BJ (cell line): Measurements from ENCODE around the gene FNDC1. TPM values are rescaled to one million over a fixed set of nuclear protein-coding genes. Genes with fewer than 3 reads are reported as not detected.
"Not testable (repeated sequence)": the region's sequence is repeated elsewhere in the genome, so short reads cannot be mapped to it uniquely, and the experiment has no call there.

ENCODE experiments used
- CTCF ChIA-PET: fragments of 350-600 bp; formaldehyde crosslinking; extraction: SDS; loops from one replicate; lab custom pipeline; 2021; ENCODE audit warnings: antibody characterized with exemption, inconsistent platforms; lab: Yijun Ruan, JAX
- POLR2A ChIA-PET: fragments of 300-600 bp; sonication (Branson Sonifier 250); formaldehyde crosslinking; extraction: SDS; loops from one replicate; lab custom pipeline; 2021; ENCODE audit warnings: antibody characterized with exemption; lab: Charles Lee
- DNase-seq: peaks from one replicate; pipeline ENCODE4 v3.0.0-alpha.2; 2011; ENCODE audit warnings: low read depth
- H3K27me3 ChIP-seq: 2 replicates; pipeline ENCODE4 v1.6.0; 2011; ENCODE audit warnings: low read length; ENCODE audit not compliant: control insufficient read depth, insufficient read depth
- H3K36me3 ChIP-seq: 2 replicates; pipeline ENCODE4 v1.5.1; 2011; ENCODE audit warnings: low read length; ENCODE audit not compliant: control insufficient read depth, insufficient read depth
- H3K4me3 ChIP-seq: 2 replicates; pipeline ENCODE4 v1.5.1; 2011; ENCODE audit warnings: low read depth, mild to moderate bottlenecking, control low read depth, low read length
- polyA plus RNA-seq: library from polyadenylated mRNA; depleted of rRNA; stranded (reverse); fragments of >200 nt; gene quantifications from 2 replicates; pipeline ENCODE4 v1.2.3, GENCODE V29; 2011
- TF ChIP-seq, protein P1 (sequence below): IDR thresholded peaks from 2 replicates; pipeline ENCODE4 v1.5.1; 2011; ENCODE audit warnings: low read depth, mild to moderate bottlenecking, control low read depth, inconsistent platforms, low read length, moderate library complexity; ENCODE audit not compliant: insufficient read depth

Gene FNDC1
- polyA plus RNA-seq, 1 experiment: 0.10 TPM

DNA sequence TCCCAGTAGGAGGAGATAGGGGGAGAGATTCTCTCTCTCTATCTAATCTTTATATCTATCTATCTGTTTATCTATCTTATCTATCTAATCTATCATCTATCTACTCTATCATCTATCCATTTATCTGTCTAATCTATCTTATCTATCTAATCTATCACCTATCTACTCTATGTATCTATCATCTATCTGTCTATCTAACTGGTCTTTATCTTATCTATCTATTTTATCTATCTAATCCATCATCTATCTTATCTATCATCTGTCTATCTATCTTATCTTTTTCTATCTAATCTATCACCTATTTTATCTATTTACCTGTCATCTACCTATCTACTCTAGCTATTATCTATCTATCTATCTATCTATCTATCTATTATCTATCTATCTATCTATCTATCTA lies 109.4 kb downstream of the FNDC1 start:
- no peak for DNase-seq
- TF ChIP-seq, protein P1, sequence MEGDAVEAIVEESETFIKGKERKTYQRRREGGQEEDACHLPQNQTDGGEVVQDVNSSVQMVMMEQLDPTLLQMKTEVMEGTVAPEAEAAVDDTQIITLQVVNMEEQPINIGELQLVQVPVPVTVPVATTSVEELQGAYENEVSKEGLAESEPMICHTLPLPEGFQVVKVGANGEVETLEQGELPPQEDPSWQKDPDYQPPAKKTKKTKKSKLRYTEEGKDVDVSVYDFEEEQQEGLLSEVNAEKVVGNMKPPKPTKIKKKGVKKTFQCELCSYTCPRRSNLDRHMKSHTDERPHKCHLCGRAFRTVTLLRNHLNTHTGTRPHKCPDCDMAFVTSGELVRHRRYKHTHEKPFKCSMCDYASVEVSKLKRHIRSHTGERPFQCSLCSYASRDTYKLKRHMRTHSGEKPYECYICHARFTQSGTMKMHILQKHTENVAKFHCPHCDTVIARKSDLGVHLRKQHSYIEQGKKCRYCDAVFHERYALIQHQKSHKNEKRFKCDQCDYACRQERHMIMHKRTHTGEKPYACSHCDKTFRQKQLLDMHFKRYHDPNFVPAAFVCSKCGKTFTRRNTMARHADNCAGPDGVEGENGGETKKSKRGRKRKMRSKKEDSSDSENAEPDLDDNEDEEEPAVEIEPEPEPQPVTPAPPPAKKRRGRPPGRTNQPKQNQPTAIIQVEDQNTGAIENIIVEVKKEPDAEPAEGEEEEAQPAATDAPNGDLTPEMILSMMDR: no peak
- ChIA-PET POLR2A (no interaction called here), CTCF (no interaction called here)
- no peaks in the 10 kb centered on the region for H3K27me3 ChIP-seq
- no peak overlapping the region for H3K4me3 ChIP-seq
- no peaks in the 10 kb centered on the region for H3K36me3 ChIP-seq

DNA sequence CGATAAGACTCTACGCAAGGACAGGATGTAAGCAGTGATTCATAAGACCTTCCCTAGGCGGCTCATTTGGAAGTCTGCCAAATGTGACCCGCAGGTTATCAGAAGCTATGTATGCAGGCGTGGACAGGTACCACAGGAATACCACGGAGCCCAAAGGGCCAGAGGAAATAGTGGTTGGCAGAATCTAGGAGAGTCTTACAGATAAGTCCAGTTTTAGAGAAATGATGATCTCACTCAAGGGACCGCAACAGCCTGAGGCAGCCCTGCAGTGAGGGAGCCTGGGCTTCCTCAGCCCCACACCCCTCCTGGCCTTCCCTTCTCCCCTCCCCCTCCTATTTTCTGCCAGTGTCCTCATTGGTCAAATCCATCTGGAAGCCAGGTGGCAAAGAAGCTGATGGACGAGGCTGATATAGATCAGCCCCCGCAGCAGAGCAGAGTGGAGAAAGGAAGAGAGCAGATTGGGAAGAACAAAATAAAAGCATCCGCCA lies 110.6 kb downstream of the FNDC1 start:
- CTCF ChIA-PET: no interaction called here

DNA sequence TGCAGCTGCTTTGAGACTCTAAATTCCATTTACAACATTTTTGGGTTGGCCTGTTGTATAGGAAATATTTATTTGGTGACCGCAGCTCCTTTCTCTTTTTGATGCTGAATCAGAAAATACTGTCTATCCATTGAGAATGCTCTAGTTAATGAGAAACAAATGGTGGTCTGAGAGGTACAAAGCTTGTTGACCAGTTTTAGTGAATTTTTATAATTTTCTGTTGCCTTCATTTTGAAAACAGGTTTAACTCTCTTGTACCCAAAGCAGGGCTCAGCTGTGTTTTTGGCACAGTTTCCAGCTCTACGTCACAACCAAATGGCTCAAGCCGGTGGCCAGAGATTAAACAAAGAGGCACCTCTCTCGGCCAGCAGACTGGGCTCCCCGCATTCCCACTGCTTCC lies 113.2 kb downstream of the FNDC1 start:
- Histone ChIP-seq H3K4me3 (no peak overlapping the region), H3K27me3 (no peaks in the 10 kb centered on the region), H3K36me3 (no peaks in the 10 kb centered on the region)
- ChIA-PET POLR2A (no interaction called here), CTCF (interaction anchor here (0.6 to 1.6 kb wide), 5 partner anchors 8 to 372 kb away, joined by 3 read pairs; no protein-coding TSS in a partner anchor)
- DNase-seq: no peak
- TF ChIP-seq, protein P1: no peak

More for the DNA sequence above, 110.6 kb downstream of the FNDC1 start:
- TF ChIP-seq, protein P1: no peak
- Histone ChIP-seq H3K36me3 (no peaks in the 10 kb centered on the region), H3K4me3 (no peak overlapping the region), H3K27me3 (no peaks in the 10 kb centered on the region)
- no peak for DNase-seq
- POLR2A ChIA-PET: no interaction called here

DNA sequence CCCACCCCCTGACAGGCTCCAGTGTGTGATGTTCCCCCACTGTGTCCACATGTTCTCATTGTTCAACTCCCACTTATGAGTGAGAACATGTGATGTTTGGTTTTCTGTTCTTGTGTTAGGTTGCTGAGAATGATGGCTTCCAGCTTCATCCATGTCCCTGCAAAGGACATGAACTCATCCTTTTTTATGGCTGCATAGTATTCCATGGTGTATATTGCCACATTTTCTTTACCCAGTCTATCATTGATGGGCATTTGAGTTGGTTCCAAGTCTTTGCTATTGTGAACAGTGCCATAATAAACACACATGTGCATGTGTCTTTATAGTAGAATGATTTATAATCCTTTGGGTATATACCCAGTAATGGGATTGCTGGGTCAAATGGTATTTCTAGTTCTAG lies 115.5 kb downstream of the FNDC1 start:
- DNase-seq, H3K4me3 ChIP-seq, POLR2A ChIA-PET, H3K36me3 ChIP-seq, CTCF ChIA-PET, H3K27me3 ChIP-seq: not testable (repeated sequence)

DNA sequence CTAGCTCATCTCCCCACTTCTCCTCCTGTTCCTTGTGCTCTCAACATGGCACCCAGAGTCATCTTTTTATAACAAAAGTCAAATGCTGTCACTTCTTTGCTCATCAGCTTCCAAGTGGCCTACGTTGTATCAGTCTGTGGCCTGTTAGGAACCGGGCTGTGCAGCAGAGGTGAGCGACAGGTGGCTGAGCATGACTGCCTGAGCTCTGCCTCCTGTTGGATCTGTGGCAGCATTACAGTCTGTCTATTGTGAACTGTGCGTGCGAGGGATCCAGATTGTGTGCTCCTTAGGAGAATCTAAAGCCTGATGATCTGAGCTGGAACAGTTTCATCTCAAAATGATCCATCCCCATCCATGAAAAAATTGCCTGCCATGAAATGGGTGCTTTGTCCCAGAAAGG lies 129.6 kb downstream of the FNDC1 start:
- POLR2A ChIA-PET: no interaction called here
- H3K4me3 ChIP-seq: no peak overlapping the region
- TF ChIP-seq, protein P1: no peak
- CTCF ChIA-PET: interaction anchor here (0.7 to 1.1 kb wide), 3 partner anchors 11 to 128 kb away, joined by 3 to 4 read pairs (median 3); no protein-coding TSS in a partner anchor
- no peaks in the 10 kb centered on the region for H3K27me3 ChIP-seq
- DNase-seq: no peak
- no peaks in the 10 kb centered on the region for H3K36me3 ChIP-seq

DNA sequence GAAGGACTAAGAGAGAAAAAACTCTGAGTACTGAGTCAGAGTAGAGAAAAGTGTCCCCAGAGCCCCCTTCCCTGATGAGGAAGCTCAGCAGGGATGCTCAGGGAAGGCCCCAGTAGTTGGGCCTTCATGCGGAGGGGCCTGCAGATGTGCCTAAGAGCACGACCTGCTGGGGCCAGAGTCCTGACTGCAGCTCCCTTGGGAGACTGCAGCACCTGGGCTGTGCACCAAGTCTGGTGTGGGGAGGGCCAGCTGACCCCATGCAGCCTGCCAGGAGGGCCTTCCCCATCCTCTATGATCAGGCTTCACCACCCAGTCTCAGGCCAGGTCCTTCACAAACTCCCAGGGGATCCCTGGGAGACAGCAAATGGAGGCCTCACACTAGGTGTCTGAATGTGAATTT lies 130.4 kb downstream of the FNDC1 start:
- ChIA-PET CTCF (interaction anchor here (1.0 to 1.1 kb wide), 2 partner anchors 12 to 126 kb away, joined by 3 to 4 read pairs; no protein-coding TSS in a partner anchor), POLR2A (no interaction called here)
- DNase-seq: no peak
- no peaks in the 10 kb centered on the region for H3K27me3 ChIP-seq
- H3K4me3 ChIP-seq: no peak overlapping the region
- no peaks in the 10 kb centered on the region for H3K36me3 ChIP-seq
- TF ChIP-seq, protein P1: no peak
